ENCODE measurements around the gene TMEM132C. TPM values are rescaled to one million over a fixed set of nuclear protein-coding genes. Genes with fewer than 3 reads are reported as not detected.

Gene TMEM132C
- total RNA-seq, 1 experiment from 2014 or later = not detected

DNA sequence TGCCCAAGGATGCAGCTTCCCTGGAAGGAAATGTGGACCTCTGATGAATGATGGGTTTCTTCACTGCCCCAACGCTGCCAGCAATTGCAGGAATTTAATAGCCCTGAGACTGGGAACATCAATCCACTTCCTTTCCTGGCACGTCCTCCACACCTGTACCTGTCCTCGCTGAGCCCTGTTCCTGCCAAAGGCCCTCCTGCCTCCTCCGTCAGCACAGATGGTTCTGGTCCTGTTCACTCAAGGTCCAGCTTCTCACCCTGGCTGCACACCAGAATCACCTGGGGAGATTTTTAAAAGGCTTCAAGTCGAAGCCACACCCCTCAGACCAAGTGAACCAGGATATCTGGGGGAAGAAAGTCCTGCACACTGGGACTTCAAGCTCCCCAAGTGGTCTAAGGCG, 38.4 kb upstream of the TMEM132C start:
- Mint-ChIP-seq H3K27ac (no peak overlapping the region), H3K36me3 (peaks cover 92% of the 10 kb centered on the region), H3K9me3 (peaks cover 96% of the 10 kb centered on the region), H3K27me3 (ENCODE audit: low read depth) (peaks cover 21% of the 10 kb centered on the region), H3K4me1 (no peaks in the 10 kb centered on the region), H3K4me3 (no peak overlapping the region)
- POLR2A ChIA-PET = no interaction called here
- TF ChIP-seq ZNF416 (CRISPR knock-in tag; IDR thresholded peaks at IDR 0.05) (no peak), ZNF423 (CRISPR knock-in tag; IDR thresholded peaks at IDR 0.05) (no peak), FOXJ3 (CRISPR knock-in tag; IDR thresholded peaks at IDR 0.05; ENCODE audit: borderline replicate concordance) (no peak), TCF7 (CRISPR knock-in tag; IDR thresholded peaks at IDR 0.05; ENCODE audit: low read depth) (no peak), EMX1 (CRISPR knock-in tag; IDR thresholded peaks at IDR 0.05) (no peak), JUN (CRISPR knock-in tag; IDR thresholded peaks at IDR 0.05) (no peak), NFE2L1 (CRISPR knock-in tag; IDR thresholded peaks at IDR 0.05) (no peak), ESRRA (CRISPR knock-in tag; IDR thresholded peaks at IDR 0.05; ENCODE audit: borderline replicate concordance) (no peak), ZNF263 (CRISPR knock-in tag; IDR thresholded peaks at IDR 0.05; ENCODE audit: low read depth) (no peak), CBFB (CRISPR knock-in tag; IDR thresholded peaks at IDR 0.05; ENCODE audit: low read depth) (no peak), SOX15 (CRISPR knock-in tag; IDR thresholded peaks at IDR 0.05) (no peak)
- TF ChIP-seq, protein P1, sequence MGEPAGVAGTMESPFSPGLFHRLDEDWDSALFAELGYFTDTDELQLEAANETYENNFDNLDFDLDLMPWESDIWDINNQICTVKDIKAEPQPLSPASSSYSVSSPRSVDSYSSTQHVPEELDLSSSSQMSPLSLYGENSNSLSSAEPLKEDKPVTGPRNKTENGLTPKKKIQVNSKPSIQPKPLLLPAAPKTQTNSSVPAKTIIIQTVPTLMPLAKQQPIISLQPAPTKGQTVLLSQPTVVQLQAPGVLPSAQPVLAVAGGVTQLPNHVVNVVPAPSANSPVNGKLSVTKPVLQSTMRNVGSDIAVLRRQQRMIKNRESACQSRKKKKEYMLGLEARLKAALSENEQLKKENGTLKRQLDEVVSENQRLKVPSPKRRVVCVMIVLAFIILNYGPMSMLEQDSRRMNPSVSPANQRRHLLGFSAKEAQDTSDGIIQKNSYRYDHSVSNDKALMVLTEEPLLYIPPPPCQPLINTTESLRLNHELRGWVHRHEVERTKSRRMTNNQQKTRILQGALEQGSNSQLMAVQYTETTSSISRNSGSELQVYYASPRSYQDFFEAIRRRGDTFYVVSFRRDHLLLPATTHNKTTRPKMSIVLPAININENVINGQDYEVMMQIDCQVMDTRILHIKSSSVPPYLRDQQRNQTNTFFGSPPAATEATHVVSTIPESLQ (CRISPR knock-in tag; IDR thresholded peaks at IDR 0.05) = no peak
- TF ChIP-seq, protein P2, sequence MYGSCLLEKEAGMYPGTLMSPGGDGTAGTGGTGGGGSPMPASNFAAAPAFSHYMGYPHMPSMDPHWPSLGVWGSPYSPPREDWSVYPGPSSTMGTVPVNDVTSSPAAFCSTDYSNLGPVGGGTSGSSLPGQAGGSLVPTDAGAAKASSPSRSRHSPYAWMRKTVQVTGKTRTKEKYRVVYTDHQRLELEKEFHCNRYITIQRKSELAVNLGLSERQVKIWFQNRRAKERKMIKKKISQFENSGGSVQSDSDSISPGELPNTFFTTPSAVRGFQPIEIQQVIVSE (CRISPR knock-in tag; IDR thresholded peaks at IDR 0.05; ENCODE audit: borderline replicate concordance) = no peak
- TF ChIP-seq, protein P3, sequence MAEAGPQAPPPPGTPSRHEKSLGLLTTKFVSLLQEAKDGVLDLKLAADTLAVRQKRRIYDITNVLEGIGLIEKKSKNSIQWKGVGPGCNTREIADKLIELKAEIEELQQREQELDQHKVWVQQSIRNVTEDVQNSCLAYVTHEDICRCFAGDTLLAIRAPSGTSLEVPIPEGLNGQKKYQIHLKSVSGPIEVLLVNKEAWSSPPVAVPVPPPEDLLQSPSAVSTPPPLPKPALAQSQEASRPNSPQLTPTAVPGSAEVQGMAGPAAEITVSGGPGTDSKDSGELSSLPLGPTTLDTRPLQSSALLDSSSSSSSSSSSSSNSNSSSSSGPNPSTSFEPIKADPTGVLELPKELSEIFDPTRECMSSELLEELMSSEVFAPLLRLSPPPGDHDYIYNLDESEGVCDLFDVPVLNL (CRISPR knock-in tag; IDR thresholded peaks at IDR 0.05; ENCODE audit: borderline replicate concordance, low read depth) = no peak
- TF ChIP-seq, protein P4, sequence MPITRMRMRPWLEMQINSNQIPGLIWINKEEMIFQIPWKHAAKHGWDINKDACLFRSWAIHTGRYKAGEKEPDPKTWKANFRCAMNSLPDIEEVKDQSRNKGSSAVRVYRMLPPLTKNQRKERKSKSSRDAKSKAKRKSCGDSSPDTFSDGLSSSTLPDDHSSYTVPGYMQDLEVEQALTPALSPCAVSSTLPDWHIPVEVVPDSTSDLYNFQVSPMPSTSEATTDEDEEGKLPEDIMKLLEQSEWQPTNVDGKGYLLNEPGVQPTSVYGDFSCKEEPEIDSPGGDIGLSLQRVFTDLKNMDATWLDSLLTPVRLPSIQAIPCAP (CRISPR knock-in tag; IDR thresholded peaks at IDR 0.05) = no peak
- TF ChIP-seq, protein P5, sequence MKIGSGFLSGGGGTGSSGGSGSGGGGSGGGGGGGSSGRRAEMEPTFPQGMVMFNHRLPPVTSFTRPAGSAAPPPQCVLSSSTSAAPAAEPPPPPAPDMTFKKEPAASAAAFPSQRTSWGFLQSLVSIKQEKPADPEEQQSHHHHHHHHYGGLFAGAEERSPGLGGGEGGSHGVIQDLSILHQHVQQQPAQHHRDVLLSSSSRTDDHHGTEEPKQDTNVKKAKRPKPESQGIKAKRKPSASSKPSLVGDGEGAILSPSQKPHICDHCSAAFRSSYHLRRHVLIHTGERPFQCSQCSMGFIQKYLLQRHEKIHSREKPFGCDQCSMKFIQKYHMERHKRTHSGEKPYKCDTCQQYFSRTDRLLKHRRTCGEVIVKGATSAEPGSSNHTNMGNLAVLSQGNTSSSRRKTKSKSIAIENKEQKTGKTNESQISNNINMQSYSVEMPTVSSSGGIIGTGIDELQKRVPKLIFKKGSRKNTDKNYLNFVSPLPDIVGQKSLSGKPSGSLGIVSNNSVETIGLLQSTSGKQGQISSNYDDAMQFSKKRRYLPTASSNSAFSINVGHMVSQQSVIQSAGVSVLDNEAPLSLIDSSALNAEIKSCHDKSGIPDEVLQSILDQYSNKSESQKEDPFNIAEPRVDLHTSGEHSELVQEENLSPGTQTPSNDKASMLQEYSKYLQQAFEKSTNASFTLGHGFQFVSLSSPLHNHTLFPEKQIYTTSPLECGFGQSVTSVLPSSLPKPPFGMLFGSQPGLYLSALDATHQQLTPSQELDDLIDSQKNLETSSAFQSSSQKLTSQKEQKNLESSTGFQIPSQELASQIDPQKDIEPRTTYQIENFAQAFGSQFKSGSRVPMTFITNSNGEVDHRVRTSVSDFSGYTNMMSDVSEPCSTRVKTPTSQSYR (CRISPR knock-in tag; IDR thresholded peaks at IDR 0.05) = no peak
- TF ChIP-seq, protein P6, sequence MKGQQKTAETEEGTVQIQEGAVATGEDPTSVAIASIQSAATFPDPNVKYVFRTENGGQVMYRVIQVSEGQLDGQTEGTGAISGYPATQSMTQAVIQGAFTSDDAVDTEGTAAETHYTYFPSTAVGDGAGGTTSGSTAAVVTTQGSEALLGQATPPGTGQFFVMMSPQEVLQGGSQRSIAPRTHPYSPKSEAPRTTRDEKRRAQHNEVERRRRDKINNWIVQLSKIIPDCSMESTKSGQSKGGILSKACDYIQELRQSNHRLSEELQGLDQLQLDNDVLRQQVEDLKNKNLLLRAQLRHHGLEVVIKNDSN (CRISPR knock-in tag; IDR thresholded peaks at IDR 0.05) = no peak
- ATAC-seq (no peak), DNase-seq (ENCODE audit: low spot score) (no peak)
- CTCF ChIA-PET = no interaction called here

DNA sequence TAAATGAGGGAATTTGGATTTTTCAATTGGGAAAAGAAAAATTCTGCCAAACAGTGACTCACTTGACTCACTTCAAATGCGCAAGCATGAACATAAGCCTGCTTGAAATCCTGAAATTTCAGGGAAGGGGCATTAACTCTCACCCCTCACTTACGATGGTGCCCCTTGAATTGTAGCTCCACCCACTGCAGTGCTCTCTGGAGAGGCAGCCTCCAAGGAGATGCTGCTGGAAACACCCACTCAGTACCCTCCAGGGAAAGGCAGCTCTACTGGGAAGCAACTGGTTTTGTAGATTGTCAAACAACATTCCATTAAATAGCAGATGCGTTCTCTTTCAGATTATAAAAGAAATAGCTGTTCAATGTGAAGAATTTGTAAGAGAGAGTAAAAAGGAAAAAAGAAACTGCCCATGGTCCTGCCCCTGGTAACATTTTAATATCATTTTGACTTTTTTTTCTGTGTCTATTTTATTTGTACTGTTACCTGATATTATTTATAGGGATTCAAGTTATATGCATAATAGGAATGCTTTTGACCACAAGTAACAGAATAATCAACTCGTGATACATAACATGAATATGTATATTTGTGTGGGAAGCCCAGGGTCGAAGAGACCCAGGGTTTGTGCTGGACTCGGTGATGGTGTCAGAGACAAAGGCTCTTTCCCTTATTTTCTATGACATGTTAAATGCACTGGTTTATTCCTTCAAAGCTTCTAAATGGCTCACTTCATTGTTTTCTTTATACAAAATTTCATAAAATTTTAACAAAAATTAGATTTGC, 31.1 kb upstream of the TMEM132C start:
- Mint-ChIP-seq H3K4me1 (no peaks in the 10 kb centered on the region), H3K4me3 (no peak overlapping the region), H3K27me3 (ENCODE audit: low read depth) (peaks cover 17% of the 10 kb centered on the region), H3K36me3 (peaks cover 83% of the 10 kb centered on the region), H3K27ac (no peak overlapping the region), H3K9me3 (peaks cover 88% of the 10 kb centered on the region)
- ATAC-seq = no peak
- CTCF ChIA-PET = no interaction called here
- POLR2A ChIA-PET = no interaction called here
- no peak for TF ChIP-seq CBFB (CRISPR knock-in tag; IDR thresholded peaks at IDR 0.05; ENCODE audit: low read depth)
- TF ChIP-seq HMGA2 (CRISPR knock-in tag; IDR thresholded peaks at IDR 0.05) = no peak
- no peak for TF ChIP-seq ZNF263 (CRISPR knock-in tag; IDR thresholded peaks at IDR 0.05; ENCODE audit: low read depth)
- TF ChIP-seq, protein P7, sequence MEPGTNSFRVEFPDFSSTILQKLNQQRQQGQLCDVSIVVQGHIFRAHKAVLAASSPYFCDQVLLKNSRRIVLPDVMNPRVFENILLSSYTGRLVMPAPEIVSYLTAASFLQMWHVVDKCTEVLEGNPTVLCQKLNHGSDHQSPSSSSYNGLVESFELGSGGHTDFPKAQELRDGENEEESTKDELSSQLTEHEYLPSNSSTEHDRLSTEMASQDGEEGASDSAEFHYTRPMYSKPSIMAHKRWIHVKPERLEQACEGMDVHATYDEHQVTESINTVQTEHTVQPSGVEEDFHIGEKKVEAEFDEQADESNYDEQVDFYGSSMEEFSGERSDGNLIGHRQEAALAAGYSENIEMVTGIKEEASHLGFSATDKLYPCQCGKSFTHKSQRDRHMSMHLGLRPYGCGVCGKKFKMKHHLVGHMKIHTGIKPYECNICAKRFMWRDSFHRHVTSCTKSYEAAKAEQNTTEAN (CRISPR knock-in tag; IDR thresholded peaks at IDR 0.05) = no peak
- TF ChIP-seq, protein P8, sequence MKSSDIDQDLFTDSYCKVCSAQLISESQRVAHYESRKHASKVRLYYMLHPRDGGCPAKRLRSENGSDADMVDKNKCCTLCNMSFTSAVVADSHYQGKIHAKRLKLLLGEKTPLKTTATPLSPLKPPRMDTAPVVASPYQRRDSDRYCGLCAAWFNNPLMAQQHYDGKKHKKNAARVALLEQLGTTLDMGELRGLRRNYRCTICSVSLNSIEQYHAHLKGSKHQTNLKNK (CRISPR knock-in tag; IDR thresholded peaks at IDR 0.05) = no peak
- TF ChIP-seq ZNF423 (CRISPR knock-in tag; IDR thresholded peaks at IDR 0.05) = no peak
- no peak for TF ChIP-seq ZNF416 (CRISPR knock-in tag; IDR thresholded peaks at IDR 0.05)
- TF ChIP-seq SP1 (CRISPR knock-in tag; conservative IDR thresholded peaks at IDR 0.05) = no peak
- no peak for DNase-seq (ENCODE audit: low spot score)

Measured in WTC11 (cell line).